IMR-90 (cell line): ENCODE measurements around the gene KRCC1.

Source experiments
- BHLHE40 ChIP-seq: fragments of 150-350 bp; IDR thresholded peaks from 2 replicates; pipeline ENCODE4 v1.6.1; 2016; ENCODE audit warnings: mild to moderate bottlenecking, low read depth, low read length
- CHD1 ChIP-seq: IDR thresholded peaks from 2 replicates; pipeline ENCODE4 v1.6.1; 2012; ENCODE audit warnings: low read depth, low read length, improper control_type of control experiment
- MAFK ChIP-seq: IDR thresholded peaks from 2 replicates; pipeline ENCODE4 v1.6.1; 2012; ENCODE audit warnings: low read depth, low read length, improper control_type of control experiment
- MXI1 ChIP-seq: IDR thresholded peaks from 2 replicates; pipeline ENCODE4 v1.6.1; 2012; ENCODE audit warnings: low read depth, mild to moderate bottlenecking, low read length, moderate library complexity, borderline replicate concordance
- POLR2A ChIP-seq: IDR thresholded peaks from 2 replicates; pipeline ENCODE4 v1.6.1; 2012; ENCODE audit warnings: mild to moderate bottlenecking, low read depth, low read length
- RAD21 ChIP-seq: IDR thresholded peaks from 2 replicates; pipeline ENCODE4 v1.6.1; 2012; ENCODE audit warnings: low read length, improper control_type of control experiment
- SMC3 ChIP-seq: fragments of 150-350 bp; IDR thresholded peaks from 2 replicates; pipeline ENCODE4 v1.6.1; 2016; ENCODE audit warnings: low read depth, mild to moderate bottlenecking, antibody characterized with exemption, low read length, moderate library complexity
- TF ChIP-seq, protein P1 (sequence below): conservative IDR thresholded peaks from 2 replicates; pipeline ENCODE4 v1.5.1; 2012; ENCODE audit warnings: mild to moderate bottlenecking, low read depth, low read length, improper control_type of control experiment
- TF ChIP-seq, protein P2 (sequence below): fragments of 150-350 bp; IDR thresholded peaks from 2 replicates; pipeline ENCODE4 v1.6.1; 2017; ENCODE audit warnings: mild to moderate bottlenecking, antibody characterized with exemption, low read length, low read depth

DNA sequence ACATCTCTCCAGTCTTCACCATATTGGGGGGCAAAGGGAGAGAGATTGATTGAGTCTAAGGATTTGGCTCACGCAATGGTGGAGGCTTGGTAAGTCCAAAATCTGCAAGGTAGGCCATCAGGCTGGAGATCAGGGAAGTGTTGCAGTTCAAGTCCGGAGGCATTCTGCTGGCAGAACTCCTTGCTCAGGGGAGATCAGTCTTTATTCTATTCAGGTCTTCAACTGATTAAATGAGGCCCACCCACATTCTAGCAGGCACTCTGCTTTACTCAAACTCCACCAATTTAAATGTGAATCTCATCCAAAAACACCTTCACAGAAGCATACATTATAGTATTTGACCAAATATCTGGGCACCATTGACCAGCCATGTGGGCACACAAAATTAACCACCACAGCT is 33.4 kb upstream of the KRCC1 start:
- TF ChIP-seq, protein P1, sequence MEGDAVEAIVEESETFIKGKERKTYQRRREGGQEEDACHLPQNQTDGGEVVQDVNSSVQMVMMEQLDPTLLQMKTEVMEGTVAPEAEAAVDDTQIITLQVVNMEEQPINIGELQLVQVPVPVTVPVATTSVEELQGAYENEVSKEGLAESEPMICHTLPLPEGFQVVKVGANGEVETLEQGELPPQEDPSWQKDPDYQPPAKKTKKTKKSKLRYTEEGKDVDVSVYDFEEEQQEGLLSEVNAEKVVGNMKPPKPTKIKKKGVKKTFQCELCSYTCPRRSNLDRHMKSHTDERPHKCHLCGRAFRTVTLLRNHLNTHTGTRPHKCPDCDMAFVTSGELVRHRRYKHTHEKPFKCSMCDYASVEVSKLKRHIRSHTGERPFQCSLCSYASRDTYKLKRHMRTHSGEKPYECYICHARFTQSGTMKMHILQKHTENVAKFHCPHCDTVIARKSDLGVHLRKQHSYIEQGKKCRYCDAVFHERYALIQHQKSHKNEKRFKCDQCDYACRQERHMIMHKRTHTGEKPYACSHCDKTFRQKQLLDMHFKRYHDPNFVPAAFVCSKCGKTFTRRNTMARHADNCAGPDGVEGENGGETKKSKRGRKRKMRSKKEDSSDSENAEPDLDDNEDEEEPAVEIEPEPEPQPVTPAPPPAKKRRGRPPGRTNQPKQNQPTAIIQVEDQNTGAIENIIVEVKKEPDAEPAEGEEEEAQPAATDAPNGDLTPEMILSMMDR: no peak
- TF ChIP-seq CHD1 (no peak), BHLHE40 (no peak), SMC3 (no peak), RAD21 (no peak), MAFK (no peak), POLR2A (no peak), MXI1 (no peak)
- TF ChIP-seq, protein P2, sequence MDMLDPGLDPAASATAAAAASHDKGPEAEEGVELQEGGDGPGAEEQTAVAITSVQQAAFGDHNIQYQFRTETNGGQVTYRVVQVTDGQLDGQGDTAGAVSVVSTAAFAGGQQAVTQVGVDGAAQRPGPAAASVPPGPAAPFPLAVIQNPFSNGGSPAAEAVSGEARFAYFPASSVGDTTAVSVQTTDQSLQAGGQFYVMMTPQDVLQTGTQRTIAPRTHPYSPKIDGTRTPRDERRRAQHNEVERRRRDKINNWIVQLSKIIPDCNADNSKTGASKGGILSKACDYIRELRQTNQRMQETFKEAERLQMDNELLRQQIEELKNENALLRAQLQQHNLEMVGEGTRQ: no peak
